NCI-H2029 treated with DMSO at 0.1 percent for 48 hours (cell line): Measurements from ENCODE around the gene RGPD3.
"Not testable (repeated sequence)": the region's sequence is repeated elsewhere in the genome, so short reads cannot be mapped to it uniquely, and the experiment has no call there.

ENCODE experiments used
- DNase-seq: peaks from one replicate; lab custom pipeline; 2025; lab: John Stamatoyannopoulos, UW

Gene RGPD3

DNA sequence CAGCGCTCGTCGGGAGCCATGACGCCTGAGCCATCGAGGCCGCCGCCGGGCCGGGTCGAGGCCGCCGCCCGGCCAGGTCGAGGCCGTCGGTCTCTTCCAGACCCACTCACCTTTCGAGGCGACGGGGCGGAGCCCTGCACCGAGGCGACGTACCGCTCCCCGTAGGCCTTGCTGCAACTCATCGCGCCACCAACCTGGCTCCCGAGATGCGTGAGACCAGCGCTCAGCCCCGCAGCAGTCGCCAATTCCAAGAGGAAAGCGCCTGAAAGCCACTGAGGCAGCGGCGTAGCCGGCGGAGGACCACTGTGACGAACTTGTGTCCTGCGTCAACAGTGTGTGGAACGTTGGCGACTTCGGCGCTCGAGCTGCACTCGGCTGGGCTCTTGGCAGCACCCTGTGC lies at the start of gene RGPD3:
Gene RGPD3 (minus strand): TSS at position 307 of the 400 bp plus-strand sequence. CDS start 125 bp downstream, at position 182.
- DNase-seq: not testable (repeated sequence)

DNA sequence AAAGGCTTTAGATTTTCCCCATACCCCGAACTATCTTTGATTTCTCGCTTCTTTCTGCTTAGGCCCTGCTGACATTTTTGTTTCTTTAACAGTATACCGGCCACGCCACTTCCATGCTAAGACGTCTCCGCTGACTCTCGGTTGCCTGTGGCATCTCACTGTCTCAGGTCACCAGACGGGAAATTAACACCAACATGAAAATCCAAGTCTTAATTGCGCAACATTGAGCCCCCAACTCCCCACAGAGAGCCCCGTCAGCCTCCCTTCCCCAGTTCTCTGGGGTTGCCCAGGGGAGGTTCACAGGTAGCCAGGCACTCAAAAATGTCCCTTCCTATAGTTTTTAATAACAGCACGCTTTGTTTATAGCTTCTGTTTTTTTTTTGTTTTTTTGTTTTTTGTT lies 49.1 kb upstream of the RGPD3 start:
- DNase-seq: no peak

DNA sequence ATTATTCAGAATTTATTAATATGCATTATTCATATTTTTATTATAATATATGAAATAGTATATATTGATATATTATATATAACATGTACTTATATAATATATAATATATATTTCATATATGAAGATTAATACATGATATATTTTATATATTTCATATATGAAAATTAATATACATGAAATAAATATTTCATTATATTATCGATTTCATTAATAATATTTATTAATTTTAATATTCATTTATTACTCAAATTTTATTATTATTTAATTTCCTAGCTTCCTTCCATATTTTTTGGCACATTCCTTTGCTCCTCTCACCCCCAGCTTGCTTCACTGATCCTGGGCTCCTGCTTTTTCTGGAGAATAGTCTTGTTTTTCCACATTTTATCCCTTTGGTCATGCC lies 48.7 kb upstream of the RGPD3 start:
- DNase-seq: no peak

DNA sequence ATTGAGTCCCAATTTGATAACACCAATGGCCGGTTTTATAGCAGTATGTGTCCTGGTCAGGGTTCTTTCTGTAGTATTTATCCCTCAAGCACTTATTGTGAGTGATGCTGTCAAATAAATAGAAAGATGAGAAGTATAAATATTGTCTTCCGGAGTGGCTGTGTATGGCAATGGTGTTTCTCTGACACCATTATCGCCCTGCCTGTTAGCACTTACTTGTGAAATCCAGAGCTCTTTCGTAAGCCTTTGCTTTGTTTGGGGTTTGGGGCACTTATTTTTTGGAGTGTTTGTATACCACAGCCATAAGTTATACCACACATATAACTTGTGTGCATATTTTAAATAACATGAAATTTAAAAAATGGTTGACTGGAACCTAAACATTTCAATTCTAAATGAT lies 48.2 kb upstream of the RGPD3 start:
- DNase-seq: no peak

DNA sequence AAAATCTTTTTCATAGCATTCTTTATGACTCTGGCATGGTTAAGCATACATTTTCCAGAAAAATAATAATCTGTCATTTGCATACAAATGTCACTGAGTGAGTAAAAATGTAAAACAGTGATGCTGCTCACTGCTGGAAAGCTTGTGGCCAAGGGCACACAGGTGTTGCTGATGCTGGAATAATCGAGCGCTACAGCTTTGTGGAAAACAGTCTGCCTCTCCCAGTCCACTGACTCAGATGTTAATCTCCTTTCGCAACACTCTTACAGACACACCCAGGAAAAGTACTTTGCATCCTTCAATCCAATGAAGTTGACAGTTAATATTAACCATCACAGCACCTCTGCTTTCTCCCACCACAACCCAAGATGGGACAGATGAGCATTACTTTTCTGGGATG lies 46.6 kb upstream of the RGPD3 start:
- DNase-seq: not testable (repeated sequence)

DNA sequence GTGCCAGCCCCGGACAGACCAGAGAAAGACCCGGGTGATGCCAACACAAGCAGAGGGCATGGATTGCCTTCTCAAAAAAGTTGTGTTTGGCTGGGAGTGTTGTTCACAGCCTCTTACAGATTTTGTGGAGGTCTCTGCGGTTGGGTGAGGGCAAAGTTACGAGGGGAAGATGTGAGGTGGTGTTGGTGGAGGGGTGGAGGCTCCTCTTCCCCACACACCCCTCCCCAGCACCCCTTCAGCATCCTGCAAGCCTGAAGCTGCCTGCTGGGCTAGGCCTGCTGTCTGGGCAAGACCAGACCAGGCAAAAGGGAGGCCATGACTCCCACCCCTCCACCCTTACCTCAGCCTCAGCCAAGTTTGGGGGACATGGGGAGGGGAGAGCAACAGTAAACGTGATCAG lies 45.2 kb upstream of the RGPD3 start:
- DNase-seq: not testable (repeated sequence)

DNA sequence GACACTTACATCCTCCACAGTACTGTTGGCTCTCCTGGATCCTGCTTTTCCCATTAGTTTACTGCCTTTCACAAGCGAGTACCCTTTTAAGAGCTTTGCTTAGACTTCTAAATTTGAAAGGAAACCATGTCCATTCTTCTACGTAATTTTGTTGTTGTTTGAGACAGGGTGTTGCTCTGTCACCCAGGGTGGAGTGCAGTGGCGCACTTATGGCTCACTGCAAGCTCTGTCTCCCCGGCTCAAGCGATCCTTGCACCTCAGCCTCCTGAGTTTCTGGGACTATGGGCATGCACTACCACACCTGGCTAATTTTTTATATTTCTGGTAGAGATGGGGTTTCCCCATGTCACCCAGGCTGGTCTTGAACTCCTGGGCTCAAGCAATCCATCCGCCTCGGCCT lies 43.7 kb upstream of the RGPD3 start:
- DNase-seq: not testable (repeated sequence)

DNA sequence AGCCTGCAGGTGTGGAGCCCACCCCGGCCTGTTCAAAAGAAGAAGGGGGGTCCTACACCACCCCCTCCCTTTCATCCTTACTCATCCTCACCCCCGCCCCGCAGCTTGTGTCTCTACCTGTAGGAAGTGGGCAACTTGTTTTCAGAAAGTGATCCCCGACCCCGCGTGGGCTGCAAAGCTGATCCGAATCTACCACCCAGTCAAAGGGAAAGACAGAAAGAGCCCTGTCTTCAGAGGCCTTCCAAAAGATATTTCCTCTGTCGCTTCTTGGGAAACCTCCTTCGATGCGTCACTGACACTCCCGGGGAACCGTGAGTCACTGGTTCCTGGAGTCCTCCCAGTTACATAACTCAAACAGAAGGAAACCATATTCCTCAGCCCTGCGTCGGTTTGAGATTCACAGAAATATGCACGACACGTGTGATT lies 43.3 kb upstream of the RGPD3 start:
- DNase-seq: not testable (repeated sequence)

DNA sequence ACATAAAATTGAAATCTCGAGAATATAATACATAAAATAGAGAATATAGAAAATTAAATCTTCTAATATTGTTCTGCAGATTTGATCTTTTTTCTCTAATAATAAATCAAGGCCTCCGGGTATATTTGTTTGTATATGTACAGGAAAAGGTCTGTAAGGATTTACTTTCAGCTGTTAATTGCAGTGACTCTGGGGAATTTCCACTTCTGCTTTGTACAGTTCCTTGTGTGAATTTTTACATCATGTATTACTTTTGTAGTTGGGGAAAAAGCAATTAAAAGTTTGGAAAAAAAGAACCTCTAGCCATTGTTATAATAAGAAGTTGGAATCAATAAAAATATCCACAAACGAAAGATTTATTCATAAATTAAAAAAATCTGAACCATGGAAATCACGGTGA lies 42.6 kb upstream of the RGPD3 start:
- DNase-seq: not testable (repeated sequence)

DNA sequence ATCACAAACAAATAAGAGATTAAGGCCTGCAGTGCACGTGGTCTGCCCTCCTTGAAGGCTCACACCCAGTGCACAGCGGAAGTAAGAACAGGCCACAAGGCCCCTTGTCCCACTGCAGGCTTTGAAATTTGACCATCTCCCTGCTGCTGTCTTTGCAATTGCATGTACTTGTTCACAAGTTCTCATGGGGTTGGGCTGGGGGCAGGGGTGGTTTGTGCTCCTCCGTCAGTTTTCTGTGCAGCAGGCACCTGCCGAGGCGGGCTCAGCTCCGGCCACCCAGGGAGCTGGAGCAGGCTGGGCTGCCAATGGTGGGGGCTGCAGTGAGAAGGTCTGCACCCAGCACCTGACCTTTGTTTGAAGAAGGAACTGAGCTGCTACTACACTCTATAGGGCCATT lies 41.2 kb upstream of the RGPD3 start:
- DNase-seq: not testable (repeated sequence)

DNA sequence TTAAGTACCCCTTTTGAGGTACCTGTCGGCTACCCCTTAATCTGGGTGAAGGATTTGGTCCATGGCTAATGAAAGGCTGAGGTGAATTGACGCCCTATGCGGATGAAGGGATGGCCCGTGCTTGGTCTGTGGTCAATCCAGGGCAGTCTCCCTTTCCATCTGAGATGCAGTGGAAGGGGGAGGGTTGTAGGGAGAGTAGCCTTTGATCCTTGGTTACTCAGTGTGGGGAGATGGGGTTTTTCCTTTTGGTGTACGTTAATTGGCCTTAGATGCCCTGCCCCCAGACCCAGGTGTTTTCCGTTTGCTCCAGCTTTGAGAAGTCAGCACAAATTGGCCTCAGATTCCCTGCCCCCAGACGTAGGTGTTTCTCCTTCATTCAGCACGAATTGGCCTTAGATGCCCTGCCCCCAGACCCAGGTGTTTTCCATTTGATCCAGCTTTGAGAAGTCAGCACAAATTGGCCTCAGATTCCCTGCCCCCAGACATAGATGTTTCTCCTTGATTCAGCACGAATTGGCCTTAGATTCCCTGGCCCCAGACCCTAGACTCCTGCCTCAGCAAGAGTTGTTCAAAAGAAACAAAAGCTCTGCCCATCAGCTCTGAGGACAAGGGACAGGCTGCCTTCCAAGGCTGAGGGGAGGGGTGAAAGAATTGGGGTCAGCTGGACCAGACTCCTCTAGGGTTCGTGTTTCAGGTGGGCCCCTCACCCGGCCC lies 40.6 kb upstream of the RGPD3 start:
- not testable (repeated sequence) for DNase-seq

DNA sequence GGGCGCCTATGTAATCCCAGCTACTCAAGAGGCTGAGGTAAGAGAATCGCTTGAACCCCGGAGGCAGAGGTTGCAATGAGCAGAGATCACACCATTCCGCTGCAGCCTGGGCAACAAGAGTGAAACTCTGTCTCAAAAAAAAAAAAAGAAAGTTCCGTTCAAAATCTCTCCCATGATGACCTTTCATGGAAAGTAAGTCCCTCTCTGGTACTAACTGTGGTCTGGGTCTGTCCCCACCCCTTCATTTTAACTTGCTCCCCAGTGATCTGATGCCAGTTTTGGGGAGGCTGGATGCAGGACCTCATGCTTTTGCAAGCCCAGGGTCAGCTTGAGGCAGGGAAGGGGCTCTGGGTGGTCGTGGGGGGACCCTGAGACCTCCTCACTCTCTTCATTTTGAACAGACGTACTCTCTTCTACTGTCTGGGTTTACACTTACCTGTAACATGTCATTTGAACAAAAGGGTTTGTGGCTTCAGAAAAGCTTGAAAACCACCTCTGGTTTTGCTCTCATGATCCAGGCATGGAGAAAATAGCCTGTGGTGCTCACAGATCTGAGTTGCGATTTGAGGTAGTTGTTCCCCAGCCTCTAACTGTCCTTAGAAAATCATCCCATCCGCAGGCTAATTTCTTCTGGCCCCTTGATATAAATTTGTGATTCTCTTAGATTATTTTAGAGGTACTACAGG lies 37.9 kb upstream of the RGPD3 start:
- DNase-seq: not testable (repeated sequence)

DNA sequence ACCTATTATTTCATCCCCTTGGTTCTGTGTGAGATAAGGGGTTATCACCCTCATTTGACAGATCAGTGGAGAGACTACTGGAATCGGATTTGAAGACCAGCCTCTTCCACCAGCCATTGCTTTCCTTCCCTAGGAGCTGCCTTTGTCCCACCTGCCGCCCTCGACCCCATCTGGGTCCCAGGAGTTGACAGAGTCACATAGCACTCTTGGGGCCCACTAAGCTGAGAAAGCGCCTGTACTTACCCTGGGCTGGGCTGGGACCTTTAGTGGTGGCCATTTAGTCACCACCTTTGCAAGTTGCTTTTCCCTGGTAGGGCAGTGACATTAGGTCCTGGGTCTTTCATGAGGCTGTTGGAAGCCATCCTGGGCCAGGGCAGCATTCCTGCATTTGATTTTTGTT lies 36.6 kb upstream of the RGPD3 start:
- not testable (repeated sequence) for DNase-seq

DNA sequence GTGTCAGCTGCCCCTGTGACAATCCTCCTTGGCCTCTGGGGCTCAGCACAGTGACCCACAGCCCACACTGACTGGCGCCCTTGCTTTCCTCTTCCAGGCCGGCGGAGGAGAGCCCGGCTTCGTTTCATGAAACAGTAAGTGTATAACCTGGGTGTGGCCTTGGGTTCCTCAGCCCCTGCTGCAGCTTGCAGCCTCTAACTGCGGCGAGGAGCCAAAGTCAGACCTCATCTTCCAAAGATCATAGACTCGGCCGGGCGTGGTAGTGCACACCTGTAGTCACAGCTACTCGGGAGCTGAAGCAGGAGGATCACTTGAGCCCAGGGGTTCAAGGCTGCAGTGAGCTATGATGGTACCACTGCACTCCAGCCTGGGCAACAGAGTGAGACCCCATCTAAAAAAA lies 36.0 kb upstream of the RGPD3 start:
- DNase-seq: not testable (repeated sequence)

DNA sequence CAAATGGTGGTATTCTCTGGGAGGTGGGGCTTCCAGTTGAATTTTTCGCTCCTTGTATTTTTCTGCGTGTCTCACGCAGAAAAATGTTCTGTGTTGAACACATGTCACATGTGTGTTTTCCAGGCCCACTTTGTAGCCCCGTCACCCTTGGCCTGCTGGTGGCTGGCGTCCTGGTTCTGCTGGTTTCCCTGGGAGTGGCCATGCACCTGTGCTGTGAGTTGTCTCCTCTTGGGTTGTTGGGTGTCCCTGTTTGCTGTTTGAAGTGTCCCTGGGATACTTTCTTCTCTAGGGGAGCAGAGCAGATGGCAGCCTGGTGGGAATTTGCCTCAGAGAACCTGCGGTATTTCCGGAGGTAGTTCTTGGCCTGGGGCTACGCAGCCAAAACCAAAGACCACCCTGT lies 34.1 kb upstream of the RGPD3 start:
- DNase-seq: not testable (repeated sequence)

DNA sequence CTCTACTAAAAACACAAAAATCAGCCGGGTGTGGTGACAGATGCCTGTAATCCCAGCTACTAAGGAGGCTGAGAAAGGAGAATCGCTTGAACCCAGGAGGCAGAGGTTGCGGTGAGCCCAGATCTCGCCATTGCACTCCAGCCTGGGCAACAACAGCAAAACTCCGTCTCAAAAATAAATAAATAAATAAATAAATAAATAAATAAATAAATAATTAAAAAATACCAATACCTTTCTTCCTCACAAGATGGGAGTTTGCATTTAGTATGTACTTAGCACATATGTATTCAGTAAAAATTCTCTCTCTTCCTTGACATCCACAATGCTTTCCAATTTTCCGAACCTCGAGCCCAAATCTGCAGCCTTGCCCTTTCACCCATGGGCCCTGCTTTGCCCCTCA lies 32.1 kb upstream of the RGPD3 start:
- not testable (repeated sequence) for DNase-seq

DNA sequence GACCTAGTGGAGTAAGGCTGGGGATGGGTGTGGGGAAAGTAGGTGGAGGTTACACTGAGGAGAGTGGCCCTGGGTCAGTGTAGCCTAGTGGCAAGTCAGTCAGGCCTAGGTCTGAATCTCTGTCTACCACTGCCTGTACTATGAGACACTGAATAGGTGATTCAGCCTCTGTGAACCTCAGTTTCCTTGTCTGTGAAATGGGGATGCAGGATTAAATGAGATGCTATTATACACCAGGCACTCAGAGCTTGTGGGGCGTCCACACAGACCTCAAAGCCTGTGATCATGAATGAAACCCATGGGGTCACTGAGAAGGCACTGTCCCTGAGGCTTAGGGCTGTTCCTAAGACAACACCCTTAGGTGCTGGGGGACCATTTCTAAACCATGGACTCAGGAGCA lies 30.3 kb upstream of the RGPD3 start:
- not testable (repeated sequence) for DNase-seq

DNA sequence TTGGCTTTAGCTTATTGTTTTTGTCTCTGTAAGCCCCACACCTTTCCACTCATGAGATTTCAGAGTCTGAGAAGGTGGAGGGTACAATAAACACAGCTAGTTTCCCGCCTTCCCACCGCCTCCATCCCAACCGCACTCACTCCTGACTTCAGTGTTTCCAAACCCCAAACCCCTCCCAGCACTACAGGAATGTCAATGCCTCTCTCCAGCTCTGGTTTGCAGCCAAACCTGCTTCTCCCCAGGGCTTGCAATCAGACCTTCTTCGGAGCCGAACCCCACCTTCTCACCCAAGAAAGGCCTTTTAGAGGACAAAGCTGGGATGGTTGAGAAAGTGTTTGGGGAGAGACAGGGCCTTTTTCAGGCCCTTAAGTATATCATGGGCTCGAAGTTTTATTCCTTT lies 24.7 kb upstream of the RGPD3 start:
- DNase-seq: not testable (repeated sequence)

DNA sequence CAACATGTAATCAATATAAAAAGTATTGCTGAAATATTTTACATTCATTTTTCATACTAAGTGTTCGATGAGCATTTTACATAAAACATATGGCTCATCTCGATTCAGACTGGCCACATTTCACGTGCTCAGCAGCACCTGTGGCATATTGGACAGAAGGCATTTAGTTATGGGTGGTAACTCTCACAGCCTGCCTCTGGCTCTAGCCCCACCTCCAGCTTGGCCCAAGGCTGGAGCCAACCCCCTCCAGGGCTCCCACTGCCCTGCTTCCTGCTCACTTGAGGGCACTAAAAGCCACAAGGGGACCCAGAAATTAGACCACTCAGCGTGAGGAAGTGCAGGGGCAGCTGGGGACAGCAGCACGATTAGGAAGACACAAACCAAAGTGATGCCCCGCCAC lies 24.2 kb upstream of the RGPD3 start:
- DNase-seq: not testable (repeated sequence)

DNA sequence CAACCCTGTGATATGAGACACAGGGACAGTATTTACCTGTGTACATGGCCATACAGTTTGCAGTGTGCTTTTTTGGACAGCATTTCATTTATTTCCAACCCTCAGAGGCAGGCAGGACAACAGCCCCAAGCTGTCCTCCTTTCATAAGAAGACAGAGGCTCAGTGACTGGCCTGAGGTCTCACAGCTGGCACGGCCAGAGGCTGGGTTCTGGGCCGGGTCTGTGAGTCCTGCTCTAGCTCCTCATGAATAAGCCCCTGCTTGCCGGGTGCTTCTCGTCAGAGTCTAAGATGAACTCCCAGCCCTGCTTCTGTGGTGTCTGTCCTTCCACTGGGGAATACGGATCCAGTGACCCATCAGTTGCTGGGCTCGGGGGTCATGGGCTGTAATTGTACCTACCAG lies 21.5 kb upstream of the RGPD3 start:
- DNase-seq: not testable (repeated sequence)

DNA sequence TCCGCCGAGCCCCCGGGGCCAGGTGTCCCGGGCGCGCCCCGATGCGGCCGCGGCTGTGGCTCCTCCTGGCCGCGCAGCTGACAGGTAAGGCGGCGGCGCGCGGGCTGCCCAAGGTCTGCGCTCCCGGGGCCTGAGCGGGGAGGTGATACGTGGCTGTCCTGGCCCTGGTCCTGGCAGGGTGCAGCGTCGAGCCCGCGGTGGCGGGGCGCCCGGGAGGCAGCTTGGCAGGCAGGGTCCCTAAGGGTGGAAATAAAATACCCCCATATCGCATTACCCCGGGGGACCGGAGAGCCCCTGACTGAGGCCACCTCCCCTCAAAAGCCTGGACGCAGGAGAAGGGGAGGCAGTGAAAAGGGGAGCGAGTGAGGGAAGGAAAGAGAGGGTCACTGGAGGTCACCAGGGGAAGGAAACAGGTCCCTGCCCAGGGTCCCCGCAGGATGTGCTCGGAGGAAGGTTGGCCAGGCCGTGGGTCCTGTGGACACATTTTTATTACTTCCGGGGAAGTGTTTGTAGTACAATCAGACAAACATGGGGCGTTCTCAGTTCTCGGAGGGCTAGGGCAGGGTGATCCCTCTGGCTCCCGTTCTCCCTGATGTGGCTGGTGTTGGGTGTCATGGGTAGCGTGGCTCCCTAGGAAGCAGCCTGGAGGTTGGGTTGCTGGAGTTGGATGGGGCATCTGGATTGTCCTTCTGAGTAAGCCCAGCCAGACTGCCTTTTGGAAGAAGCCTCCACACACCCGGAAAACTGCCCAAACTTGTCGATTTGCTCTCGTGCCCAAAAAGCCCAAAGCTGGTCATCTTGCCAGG lies 19.4 kb upstream of the RGPD3 start:
- DNase-seq: not testable (repeated sequence)

DNA sequence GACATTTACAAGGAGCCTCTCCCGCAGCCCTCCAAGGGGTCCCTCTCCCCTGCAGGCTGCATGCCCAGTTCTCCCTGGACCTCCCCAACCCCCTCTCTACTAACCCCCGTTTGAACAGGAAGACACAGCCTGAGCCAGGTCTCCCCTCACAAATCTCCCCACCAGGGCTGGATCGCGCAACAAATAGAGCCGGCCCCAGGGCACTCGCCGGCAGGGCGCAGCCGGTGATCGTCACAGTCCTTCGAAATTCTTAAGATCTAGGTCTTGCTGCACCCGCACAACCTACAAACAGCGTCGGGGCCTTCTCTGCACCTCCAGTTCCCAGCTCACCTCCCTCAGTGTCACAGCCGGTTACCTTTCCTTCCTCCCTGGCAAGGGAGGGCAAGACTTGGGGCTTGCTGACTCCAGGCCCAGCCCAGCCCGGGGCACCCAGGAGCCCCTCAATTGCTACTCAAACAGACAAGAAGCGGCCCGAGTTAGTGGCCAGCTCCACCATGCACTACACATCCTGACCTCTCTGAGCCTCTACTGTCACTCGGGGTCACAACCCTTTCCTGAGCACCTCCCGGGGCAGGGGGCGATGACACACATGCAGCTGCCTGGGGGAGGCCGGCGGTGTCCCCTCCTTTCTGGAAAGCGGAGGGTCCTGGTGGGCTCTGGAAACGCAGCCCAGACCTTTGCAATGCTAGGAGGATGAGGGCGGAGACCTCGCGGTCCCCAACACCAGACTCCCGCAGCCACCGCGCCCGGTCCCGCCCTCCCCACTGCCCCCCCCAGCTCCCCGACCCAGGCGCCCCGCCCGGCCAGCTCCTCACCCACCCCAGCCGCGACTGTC lies 18.6 kb upstream of the RGPD3 start, which contains the start of gene CD8B2:
Gene CD8B2 (plus strand): TSS at position 814 of the 835 bp plus-strand sequence. CDS start 63 bp downstream, outside the sequence.
- not testable (repeated sequence) for DNase-seq
